KMS-11 (cell line): ENCODE results near the gene TAF11L4.
"Not testable (repeated sequence)": the region's sequence is repeated elsewhere in the genome, so short reads cannot be mapped to it uniquely, and the experiment has no call there.

ENCODE experiments used
- H2AFZ ChIP-seq: fragments of 200-600 bp; sonication (generic); 2 replicates; pipeline ENCODE4 v1.6.1; 2016; ENCODE audit warnings: antibody characterized with exemption, mixed run types, low read depth
- H3K27ac ChIP-seq: fragments of 200-600 bp; sonication (generic); 2 replicates; pipeline ENCODE4 v1.6.1; 2016; ENCODE audit warnings: mild to moderate bottlenecking, mixed run types
- H3K27me3 ChIP-seq: fragments of 200-600 bp; sonication (generic); 2 replicates; pipeline ENCODE4 v1.6.1; 2017; ENCODE audit warnings: mild to moderate bottlenecking, low read depth, mixed run types, moderate library complexity; ENCODE audit not compliant: insufficient read depth
- H3K36me3 ChIP-seq: fragments of 200-600 bp; sonication (generic); 2 replicates; pipeline ENCODE4 v1.6.1; 2017; ENCODE audit warnings: mild to moderate bottlenecking, mixed run types; ENCODE audit not compliant: insufficient read depth
- H3K4me1 ChIP-seq: fragments of 200-600 bp; sonication (generic); 2 replicates; pipeline ENCODE4 v1.6.1; 2016; ENCODE audit warnings: mild to moderate bottlenecking, low read depth, mixed run types; ENCODE audit not compliant: poor library complexity, severe bottlenecking
- H3K4me2 ChIP-seq: fragments of 200-600 bp; sonication (generic); 2 replicates; pipeline ENCODE4 v1.7.0; 2016; ENCODE audit warnings: mild to moderate bottlenecking, mixed run types
- H3K4me3 ChIP-seq: fragments of 200-600 bp; sonication (generic); IDR thresholded peaks from 2 replicates; pipeline ENCODE4 v1.6.1; 2017; ENCODE audit warnings: low read depth, low read length, mixed read lengths; ENCODE audit not compliant: insufficient read depth
- H3K79me2 ChIP-seq: fragments of 200-600 bp; sonication (generic); 2 replicates; pipeline ENCODE4 v1.6.1; 2016; ENCODE audit warnings: low read depth, mixed run types; ENCODE audit not compliant: insufficient read depth
- H3K9ac ChIP-seq: fragments of 200-600 bp; sonication (generic); 2 replicates; pipeline ENCODE4 v1.6.1; 2016; ENCODE audit warnings: mild to moderate bottlenecking, mixed run types
- H4K20me1 ChIP-seq: fragments of 200-600 bp; sonication (generic); 2 replicates; pipeline ENCODE4 v1.6.1; 2016; ENCODE audit warnings: mild to moderate bottlenecking, mixed run types; ENCODE audit not compliant: insufficient read depth
- CTCF ChIP-seq: fragments of 200-600 bp; sonication (generic); conservative IDR thresholded peaks from 2 replicates; pipeline ENCODE4 v1.6.1; 2017; ENCODE audit warnings: low read depth, mild to moderate bottlenecking, antibody characterized with exemption, low read length, moderate library complexity, mixed read lengths

Gene TAF11L4

GRCh38 chr5:17482790-17483189, 38.8 kb upstream of the TAF11L4 start:
- H2AFZ ChIP-seq: no peak overlapping the region
- no peaks in the 10 kb centered on the region for H4K20me1 ChIP-seq
- H3K9ac ChIP-seq: no peak overlapping the region
- H3K4me1 ChIP-seq: no peaks in the 10 kb centered on the region
- TF ChIP-seq CTCF: no peak
- no peak overlapping the region for H3K4me2 ChIP-seq
- H3K4me3 ChIP-seq: no peak overlapping the region
- H3K27me3 ChIP-seq: no peaks in the 10 kb centered on the region
- no peaks in the 10 kb centered on the region for H3K79me2 ChIP-seq
- H3K27ac ChIP-seq: no peak overlapping the region
- no peaks in the 10 kb centered on the region for H3K36me3 ChIP-seq

- H3K4me3 ChIP-seq, H3K4me2 ChIP-seq, H3K79me2 ChIP-seq, H3K27ac ChIP-seq, H2AFZ ChIP-seq, H4K20me1 ChIP-seq, H3K36me3 ChIP-seq, H3K27me3 ChIP-seq, H3K9ac ChIP-seq, H3K4me1 ChIP-seq: not testable (repeated sequence)
Observed at GRCh38 chr5:17486464-17487173, 35.0 kb upstream of the TAF11L4 start.

- Histone ChIP-seq H2AFZ (no peak overlapping the region), H3K4me3 (no peak overlapping the region), H3K27me3 (no peaks in the 10 kb centered on the region), H4K20me1 (no peaks in the 10 kb centered on the region), H3K36me3 (no peaks in the 10 kb centered on the region), H3K4me1 (no peaks in the 10 kb centered on the region), H3K27ac (no peak overlapping the region), H3K79me2 (no peaks in the 10 kb centered on the region), H3K4me2 (no peak overlapping the region), H3K9ac (no peak overlapping the region)
- no peak for TF ChIP-seq CTCF
Observed at GRCh38 chr5:17487174-17487512, 34.5 kb upstream of the TAF11L4 start.

- not testable (repeated sequence) for H2AFZ ChIP-seq, H3K4me3 ChIP-seq, H4K20me1 ChIP-seq, H3K79me2 ChIP-seq, H3K27ac ChIP-seq, H3K36me3 ChIP-seq, H3K9ac ChIP-seq, H3K4me1 ChIP-seq, H3K4me2 ChIP-seq, H3K27me3 ChIP-seq
Observed at GRCh38 chr5:17491257-17491656, 30.3 kb upstream of the TAF11L4 start.

- Histone ChIP-seq H3K79me2 (no peaks in the 10 kb centered on the region), H3K27me3 (no peaks in the 10 kb centered on the region), H3K4me1 (no peaks in the 10 kb centered on the region), H3K27ac (no peak overlapping the region), H4K20me1 (no peaks in the 10 kb centered on the region), H3K4me2 (no peak overlapping the region), H3K36me3 (no peaks in the 10 kb centered on the region), H3K4me3 (no peak overlapping the region), H2AFZ (no peak overlapping the region), H3K9ac (no peak overlapping the region)
- TF ChIP-seq CTCF: no peak
Observed at GRCh38 chr5:17492770-17493169, 28.8 kb upstream of the TAF11L4 start.
